GM23248 (cell line): ENCODE measurements around the gene GRM7. TPM values are rescaled to one million over a fixed set of nuclear protein-coding genes. Genes with fewer than 3 reads are reported as not detected.

Experiments used
- DNase-seq: peaks from one replicate; pipeline ENCODE4 v3.0.0-alpha.2; 2015
- H2AFZ ChIP-seq: fragments of 200-600 bp; sonication (generic); 2 replicates; pipeline ENCODE4 v1.6.1; 2016; ENCODE audit warnings: antibody characterized with exemption
- H3F3A ChIP-seq: fragments of 200-600 bp; sonication (generic); 2 replicates; pipeline ENCODE4 v1.6.1; 2016; ENCODE audit warnings: mild to moderate bottlenecking, antibody characterized with exemption, mixed run types; ENCODE audit not compliant: insufficient read depth
- H3K27ac ChIP-seq: fragments of 200-600 bp; sonication (generic); 2 replicates; pipeline ENCODE4 v1.5.1; 2016; ENCODE audit warnings: mild to moderate bottlenecking
- H3K27me3 ChIP-seq: fragments of 200-600 bp; sonication (generic); replicated peaks from 2 replicates; pipeline ENCODE4 v1.6.1; 2016; ENCODE audit warnings: mild to moderate bottlenecking; ENCODE audit not compliant: insufficient read depth
- H3K36me3 ChIP-seq: fragments of 200-600 bp; sonication (generic); 2 replicates; pipeline ENCODE4 v1.6.1; 2016; ENCODE audit warnings: low read depth, mild to moderate bottlenecking
- H3K4me1 ChIP-seq: fragments of 200-600 bp; sonication (generic); 2 replicates; pipeline ENCODE4 v1.6.1; 2016; ENCODE audit warnings: mild to moderate bottlenecking; ENCODE audit not compliant: insufficient read depth
- H3K4me2 ChIP-seq: fragments of 200-600 bp; sonication (generic); one replicate; pipeline ENCODE4 v1.6.1; 2016; ENCODE audit warnings: mild to moderate bottlenecking; ENCODE audit not compliant: unreplicated experiment
- H3K4me3 ChIP-seq: fragments of 200-600 bp; sonication (generic); 2 replicates; pipeline ENCODE4 v1.5.1; 2016; ENCODE audit warnings: mild to moderate bottlenecking
- H3K79me2 ChIP-seq: fragments of 200-600 bp; sonication (generic); 2 replicates; pipeline ENCODE4 v1.6.1; 2016; ENCODE audit warnings: mild to moderate bottlenecking; ENCODE audit not compliant: insufficient read depth
- H3K9ac ChIP-seq: fragments of 200-600 bp; sonication (generic); 2 replicates; pipeline ENCODE4 v1.6.1; 2016; ENCODE audit warnings: mild to moderate bottlenecking
- H3K9me2 ChIP-seq: fragments of 200-600 bp; sonication (generic); 2 replicates; pipeline ENCODE4 v1.6.1; 2016; ENCODE audit warnings: mixed run types, mild to moderate bottlenecking, moderate library complexity; ENCODE audit not compliant: insufficient read depth
- H3K9me3 ChIP-seq: fragments of 200-600 bp; sonication (generic); one replicate; pipeline ENCODE4 v1.6.1; 2017; ENCODE audit warnings: low read depth
- H4K20me1 ChIP-seq: fragments of 200-600 bp; sonication (generic); 2 replicates; pipeline ENCODE4 v1.6.0; 2016; ENCODE audit not compliant: insufficient read depth
- EZH2 ChIP-seq: fragments of 200-600 bp; sonication (generic); IDR thresholded peaks from 2 replicates; pipeline ENCODE4 v1.6.1; 2018; ENCODE audit warnings: antibody characterized with exemption, mild to moderate bottlenecking; ENCODE audit not compliant: insufficient read depth, poor library complexity, severe bottlenecking
- EZH2phosphoT487 ChIP-seq: fragments of 200-600 bp; sonication (generic); IDR thresholded peaks from 2 replicates; pipeline ENCODE4 v1.6.1; 2018; ENCODE audit warnings: antibody characterized with exemption, moderate library complexity, mild to moderate bottlenecking, low read depth; ENCODE audit not compliant: insufficient read depth
- WGBS, 2 experiments: methylation state at CpG; one replicate each; pipeline ENCODE4 v1.1.6; 2015 to 2017; ENCODE audit warnings: low lambda C conversion rate in 2 of 2, low coverage in 1 of 2; ENCODE audit errors: missing lambda C conversion rate in 2 of 2; 5-methylcytosine and 5-hydroxymethylcytosine counted together
- in situ Hi-C: fragments of 300-500 bp; cut with MboI; formaldehyde crosslinking; loops from 2 replicates; pipeline ENCODE4 v1.15.0; 2020
- polyA plus RNA-seq: library from polyadenylated mRNA; unstranded; fragments of >200 nt; fragmentation: Nextera tagmentation; extraction: Ambion mirVana; gene quantifications from 2 replicates; pipeline ENCODE4 v1.2.1, GENCODE V29; 2016
- total RNA-seq: library from RNA; depleted of rRNA; stranded (reverse); fragments of >200 nt; shearing (Covaris generic); gene quantifications from 2 replicates; pipeline ENCODE4 v1.2.3, GENCODE V29; 2014

Gene GRM7
- total and polyA plus RNA-seq, 2 experiments from 2014 or later, result not detected

- Histone ChIP-seq H3K4me1 (no peaks in the 10 kb centered on the region), H2AFZ (no peak overlapping the region), H3K9me3 (no peaks in the 10 kb centered on the region), H3K9me2 (no peaks in the 10 kb centered on the region), H3K9ac (no peak overlapping the region), H3K4me3 (no peak overlapping the region), H3K27ac (no peak overlapping the region), H3K79me2 (no peaks in the 10 kb centered on the region), H3K36me3 (no peaks in the 10 kb centered on the region), H3K27me3 (no peaks in the 10 kb centered on the region), H3F3A (no peaks in the 10 kb centered on the region), H4K20me1 (no peaks in the 10 kb centered on the region), H3K4me2 (no peak overlapping the region)
- 38% methylated on average over 5 of the region's 5 CpGs for WGBS, 2 experiments
- in situ Hi-C loops, result no loop called here
- no peak for TF ChIP-seq EZH2
- TF ChIP-seq EZH2phosphoT487, result no peak
- DNase-seq, result no peak
Measured at GRCh38 chr3:7207125-7207524, 346.2 kb downstream of the GRM7 start.

- no peak for TF ChIP-seq EZH2
- TF ChIP-seq EZH2phosphoT487, result no peak
- 14 to 15% methylated on average over 2 of the region's 2 CpGs for WGBS, 2 experiments
- H3F3A ChIP-seq, result no peaks in the 10 kb centered on the region
- H3K9me3 ChIP-seq, result no peaks in the 10 kb centered on the region
- in situ Hi-C loops, result no loop called here
- H3K4me1 ChIP-seq, result no peaks in the 10 kb centered on the region
- H3K79me2 ChIP-seq, result no peaks in the 10 kb centered on the region
- no peak for DNase-seq
- H3K27me3 ChIP-seq, result no peaks in the 10 kb centered on the region
- H4K20me1 ChIP-seq, result no peaks in the 10 kb centered on the region
- no peak overlapping the region for H3K4me3 ChIP-seq
- no peak overlapping the region for H2AFZ ChIP-seq
- H3K9me2 ChIP-seq, result no peaks in the 10 kb centered on the region
- no peak overlapping the region for H3K9ac ChIP-seq
- H3K27ac ChIP-seq, result no peak overlapping the region
- H3K36me3 ChIP-seq, result no peaks in the 10 kb centered on the region
- no peak overlapping the region for H3K4me2 ChIP-seq
Measured at GRCh38 chr3:7207928-7208327, 347.0 kb downstream of the GRM7 start.

GRCh38 chr3:7209098-7209497, 348.2 kb downstream of the GRM7 start:
- no peaks in the 10 kb centered on the region for H4K20me1 ChIP-seq
- H3K9me3 ChIP-seq, result no peaks in the 10 kb centered on the region
- no peak overlapping the region for H2AFZ ChIP-seq

GRCh38 chr3:7211740-7212139, 350.8 kb downstream of the GRM7 start:
- no peak overlapping the region for H3K27ac ChIP-seq
- H3K9ac ChIP-seq, result no peak overlapping the region
- H3K27me3 ChIP-seq, result no peaks in the 10 kb centered on the region
- H2AFZ ChIP-seq, result no peak overlapping the region
- WGBS, 2 experiments, result 21 to 30% methylated on average over 5 of the region's 5 CpGs
- H3K4me3 ChIP-seq, result no peak overlapping the region
- H3K4me1 ChIP-seq, result no peaks in the 10 kb centered on the region
- no peak overlapping the region for H3K4me2 ChIP-seq
- no peaks in the 10 kb centered on the region for H3K9me2 ChIP-seq
- no peaks in the 10 kb centered on the region for H3K36me3 ChIP-seq
- TF ChIP-seq EZH2phosphoT487 (no peak), EZH2 (no peak)
- H3K79me2 ChIP-seq, result no peaks in the 10 kb centered on the region
- H3K9me3 ChIP-seq, result no peaks in the 10 kb centered on the region
- in situ Hi-C loops, result no loop called here
- H4K20me1 ChIP-seq, result no peaks in the 10 kb centered on the region
- H3F3A ChIP-seq, result no peaks in the 10 kb centered on the region
- no peak for DNase-seq

More at GRCh38 chr3:7209098-7209497, 348.2 kb downstream of the GRM7 start:
- H3K4me3 ChIP-seq, result no peak overlapping the region
- in situ Hi-C loops, result no loop called here
- H3K9me2 ChIP-seq, result no peaks in the 10 kb centered on the region
- H3K4me2 ChIP-seq, result no peak overlapping the region
- no peaks in the 10 kb centered on the region for H3F3A ChIP-seq
- H3K79me2 ChIP-seq, result no peaks in the 10 kb centered on the region
- no peak overlapping the region for H3K27ac ChIP-seq
- no peaks in the 10 kb centered on the region for H3K4me1 ChIP-seq
- H3K27me3 ChIP-seq, result no peaks in the 10 kb centered on the region
- DNase-seq, result no peak
- TF ChIP-seq EZH2phosphoT487 (no peak), EZH2 (no peak)
- no peak overlapping the region for H3K9ac ChIP-seq
- H3K36me3 ChIP-seq, result no peaks in the 10 kb centered on the region

GRCh38 chr3:7215706-7216105, 354.8 kb downstream of the GRM7 start:
- Histone ChIP-seq H3K79me2 (no peaks in the 10 kb centered on the region), H3K4me1 (no peaks in the 10 kb centered on the region), H3K27ac (no peak overlapping the region), H3K9ac (no peak overlapping the region), H3K27me3 (no peaks in the 10 kb centered on the region), H3K9me3 (no peaks in the 10 kb centered on the region), H2AFZ (no peak overlapping the region), H3F3A (no peaks in the 10 kb centered on the region), H3K9me2 (no peaks in the 10 kb centered on the region), H3K4me2 (no peak overlapping the region), H4K20me1 (no peaks in the 10 kb centered on the region), H3K4me3 (no peak overlapping the region), H3K36me3 (no peaks in the 10 kb centered on the region)
- TF ChIP-seq EZH2, result no peak
- TF ChIP-seq EZH2phosphoT487, result no peak
- in situ Hi-C loops, result no loop called here
- no peak for DNase-seq
- 13 to 15% methylated on average over 3 of the region's 3 CpGs for WGBS, 2 experiments
